HG02885 (cell line): ENCODE data around the gene SFXN2.
A peak's percentile ranks its signal among the peaks of the same experiment; 100 is the strongest.
"Not testable (repeated sequence)": the region's sequence is repeated elsewhere in the genome, so short reads cannot be mapped to it uniquely, and the experiment has no call there.

ENCODE experiments used
- ATAC-seq: cut with Tn5 transposase; IDR thresholded peaks from one replicate; pipeline ENCODE4 v1.9.1; 2021; ENCODE audit warnings: mild to moderate bottlenecking; ENCODE audit not compliant: unreplicated experiment, poor library complexity

The SFXN2 gene

GRCh38 chr10:102678842-102679289 is 35.6 kb upstream of the SFXN2 start:
- ATAC-seq = no peak

- ATAC-seq = no peak
These were observed 34.8 kb upstream of the SFXN2 start for GRCh38 chr10:102679596-102679995.

- no peak for ATAC-seq
These were observed 32.7 kb upstream of the SFXN2 start for GRCh38 chr10:102681696-102682095.

GRCh38 chr10:102682416-102682815 is 32.0 kb upstream of the SFXN2 start:
- no peak for ATAC-seq

- no peak for ATAC-seq
These were observed 31.5 kb upstream of the SFXN2 start for GRCh38 chr10:102682981-102683380.

GRCh38 chr10:102683736-102684135 is 30.7 kb upstream of the SFXN2 start:
- ATAC-seq = no peak

GRCh38 chr10:102691285-102692066 is 23.0 kb upstream of the SFXN2 start:
- no peak for ATAC-seq

- not testable (repeated sequence) for ATAC-seq
These were observed 19.0 kb upstream of the SFXN2 start for GRCh38 chr10:102695401-102695800.

GRCh38 chr10:102696736-102697135 is 17.7 kb upstream of the SFXN2 start:
- ATAC-seq = no peak

GRCh38 chr10:102698894-102699293 is 15.5 kb upstream of the SFXN2 start:
- ATAC-seq = no peak

- no peak for ATAC-seq
These were observed 13.2 kb upstream of the SFXN2 start for GRCh38 chr10:102701272-102701671.

GRCh38 chr10:102701796-102702195 is 12.6 kb upstream of the SFXN2 start:
- ATAC-seq = no peak

GRCh38 chr10:102702742-102703141 is 11.7 kb upstream of the SFXN2 start:
- no peak for ATAC-seq

- no peak for ATAC-seq
These were observed 9.5 kb upstream of the SFXN2 start for GRCh38 chr10:102704915-102705314.

GRCh38 chr10:102705531-102705930 is 8.9 kb upstream of the SFXN2 start:
- ATAC-seq = no peak

GRCh38 chr10:102710609-102711008 is 3.8 kb upstream of the SFXN2 start:
- no peak for ATAC-seq

- ATAC-seq = no peak
These were observed 2.3 kb upstream of the SFXN2 start for GRCh38 chr10:102712089-102712488.

GRCh38 chr10:102712843-102713538 is 1.4 kb upstream of the SFXN2 start:
- ATAC-seq = no peak

GRCh38 chr10:102713539-102713813 is 960 bp upstream of the SFXN2 start:
- ATAC-seq = peak; percentile 43

- ATAC-seq = peak; percentile 82
These were observed 419 bp upstream of the SFXN2 start, which contains the start of gene ARL3 for GRCh38 chr10:102713814-102714620. Gene ARL3, minus strand, starts transcription at chr10:102714397. Its CDS starts 122 bp downstream, at chr10:102714275.

- no peak for ATAC-seq
These were observed 1.4 kb downstream of the SFXN2 start for GRCh38 chr10:102715880-102716279.
